Upper lobe of left lung (tissue), 4 donors: ENCODE data around the gene RNF168.

ENCODE experiments used
- POLR2A ChIP-seq, 4 donors: fragments of 450-650 bp; IDR thresholded peaks; one replicate each; pipeline ENCODE4 v1.5.1; 2016 to 2017; ENCODE audit warnings: antibody characterized with exemption in 4 of 4, mild to moderate bottlenecking in 2 of 4
- TF ChIP-seq, protein P1 (sequence below), 6 experiments: fragments of 450-650 bp in 4 of 6; fragments of 200-600 bp in 2 of 6; sonication (generic) in 2 of 6; IDR thresholded peaks; one replicate each; pipeline ENCODE4 v1.5.1; 2016 to 2019; ENCODE audit warnings: antibody characterized with exemption in 6 of 6

DNA sequence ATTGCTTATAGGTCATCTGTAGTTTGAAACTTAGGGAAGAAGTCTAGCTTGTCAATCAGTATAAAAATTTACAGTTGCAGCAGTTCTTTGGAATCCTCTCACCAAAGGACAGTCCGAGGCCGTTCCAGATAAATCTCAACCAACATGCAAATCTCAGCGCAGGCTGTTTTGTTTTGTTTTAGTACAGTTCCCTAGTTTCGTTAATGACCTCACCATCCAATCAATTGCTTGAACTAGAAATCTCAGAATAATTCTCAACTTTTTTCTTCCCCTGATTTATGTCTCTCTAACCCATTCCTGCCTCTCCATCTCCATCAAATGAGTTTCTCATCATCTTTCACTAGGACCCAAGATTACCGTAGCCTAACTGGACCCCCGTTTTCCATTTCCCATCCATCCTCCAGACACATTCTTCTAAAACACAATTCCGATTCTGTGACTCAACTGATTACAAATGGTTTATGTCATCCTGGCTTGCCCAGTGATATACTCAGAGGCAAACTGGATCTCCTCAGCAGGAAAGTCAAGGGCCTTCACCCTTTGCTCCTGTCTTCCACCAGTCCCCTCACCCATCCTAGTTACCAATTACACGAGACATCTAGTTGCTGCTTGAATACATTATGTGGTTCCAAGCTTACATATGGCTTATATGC is 10.3 kb upstream of the RNF168 start:
- no peak for TF ChIP-seq POLR2A (IDR thresholded peaks at IDR 0.05)
- TF ChIP-seq, protein P1, sequence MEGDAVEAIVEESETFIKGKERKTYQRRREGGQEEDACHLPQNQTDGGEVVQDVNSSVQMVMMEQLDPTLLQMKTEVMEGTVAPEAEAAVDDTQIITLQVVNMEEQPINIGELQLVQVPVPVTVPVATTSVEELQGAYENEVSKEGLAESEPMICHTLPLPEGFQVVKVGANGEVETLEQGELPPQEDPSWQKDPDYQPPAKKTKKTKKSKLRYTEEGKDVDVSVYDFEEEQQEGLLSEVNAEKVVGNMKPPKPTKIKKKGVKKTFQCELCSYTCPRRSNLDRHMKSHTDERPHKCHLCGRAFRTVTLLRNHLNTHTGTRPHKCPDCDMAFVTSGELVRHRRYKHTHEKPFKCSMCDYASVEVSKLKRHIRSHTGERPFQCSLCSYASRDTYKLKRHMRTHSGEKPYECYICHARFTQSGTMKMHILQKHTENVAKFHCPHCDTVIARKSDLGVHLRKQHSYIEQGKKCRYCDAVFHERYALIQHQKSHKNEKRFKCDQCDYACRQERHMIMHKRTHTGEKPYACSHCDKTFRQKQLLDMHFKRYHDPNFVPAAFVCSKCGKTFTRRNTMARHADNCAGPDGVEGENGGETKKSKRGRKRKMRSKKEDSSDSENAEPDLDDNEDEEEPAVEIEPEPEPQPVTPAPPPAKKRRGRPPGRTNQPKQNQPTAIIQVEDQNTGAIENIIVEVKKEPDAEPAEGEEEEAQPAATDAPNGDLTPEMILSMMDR (IDR thresholded peaks at IDR 0.05), result no peak
